ENCODE data around the gene PRKG2.

- no peak for TF ChIP-seq EZH2 (IDR thresholded peaks at IDR 0.05; ENCODE audit: borderline replicate concordance, low read depth, low read length, poor library complexity, severe bottlenecking)
- no peak for TF ChIP-seq CTCF (conservative IDR thresholded peaks at IDR 0.05; ENCODE audit: low read depth, low read length)
Observed at GRCh38 chr4:81039351-81039972, 175.6 kb downstream of the PRKG2 start.

Measured in A673 (cell line).